Hippocampal formation (tissue), 2 donors: Measurements from ENCODE around the gene DTD1.

ENCODE experiments used
- DNase-seq, 2 donors: peaks; one replicate each; lab custom pipeline; 2025; lab: John Stamatoyannopoulos, UW

The DTD1 gene

GRCh38 chr20:18615020-18615650, 27.3 kb downstream of the DTD1 start:
- peak in 1 of 2 donors; percentile 39 for DNase-seq

- no peak for DNase-seq
Observed at GRCh38 chr20:18621004-18621403, 33.1 kb downstream of the DTD1 start.

- DNase-seq: no peak
Observed at GRCh38 chr20:18623156-18623910, 35.5 kb downstream of the DTD1 start.

GRCh38 chr20:18624948-18625347, 37.1 kb downstream of the DTD1 start:
- no peak for DNase-seq

GRCh38 chr20:18625907-18626655, 38.2 kb downstream of the DTD1 start:
- no peak for DNase-seq

- DNase-seq: no peak
Observed at GRCh38 chr20:18628330-18628920, 40.6 kb downstream of the DTD1 start.

GRCh38 chr20:18632196-18632789, 44.4 kb downstream of the DTD1 start:
- peak; percentile 72 to 87 for DNase-seq

GRCh38 chr20:18633411-18633810, 45.6 kb downstream of the DTD1 start:
- no peak for DNase-seq

GRCh38 chr20:18634501-18634900, 46.6 kb downstream of the DTD1 start:
- DNase-seq: no peak

GRCh38 chr20:18635380-18635779, 47.5 kb downstream of the DTD1 start:
- DNase-seq: no peak

- no peak for DNase-seq
Observed at GRCh38 chr20:18637224-18637623, 49.4 kb downstream of the DTD1 start.

GRCh38 chr20:18638768-18639167, 50.9 kb downstream of the DTD1 start:
- DNase-seq: no peak

GRCh38 chr20:18639501-18639979, 51.7 kb downstream of the DTD1 start:
- DNase-seq: no peak

- no peak for DNase-seq
Observed at GRCh38 chr20:18645196-18645745, 57.4 kb downstream of the DTD1 start.

- DNase-seq: no peak
Observed at GRCh38 chr20:18645851-18646250, 58.0 kb downstream of the DTD1 start.

GRCh38 chr20:18647777-18648176, 59.9 kb downstream of the DTD1 start:
- no peak for DNase-seq

GRCh38 chr20:18650224-18650623, 62.4 kb downstream of the DTD1 start:
- no peak for DNase-seq

- DNase-seq: no peak
Observed at GRCh38 chr20:18653736-18654447, 66.0 kb downstream of the DTD1 start.

GRCh38 chr20:18654448-18654773, 66.6 kb downstream of the DTD1 start:
- DNase-seq: no peak

- DNase-seq: no peak
Observed at GRCh38 chr20:18657575-18657974, 69.7 kb downstream of the DTD1 start.
